Measurements from ENCODE around the gene FAM228B.
"Not testable (repeated sequence)": the region's sequence is repeated elsewhere in the genome, so short reads cannot be mapped to it uniquely, and the experiment has no call there.

FAM228B gene

DNA sequence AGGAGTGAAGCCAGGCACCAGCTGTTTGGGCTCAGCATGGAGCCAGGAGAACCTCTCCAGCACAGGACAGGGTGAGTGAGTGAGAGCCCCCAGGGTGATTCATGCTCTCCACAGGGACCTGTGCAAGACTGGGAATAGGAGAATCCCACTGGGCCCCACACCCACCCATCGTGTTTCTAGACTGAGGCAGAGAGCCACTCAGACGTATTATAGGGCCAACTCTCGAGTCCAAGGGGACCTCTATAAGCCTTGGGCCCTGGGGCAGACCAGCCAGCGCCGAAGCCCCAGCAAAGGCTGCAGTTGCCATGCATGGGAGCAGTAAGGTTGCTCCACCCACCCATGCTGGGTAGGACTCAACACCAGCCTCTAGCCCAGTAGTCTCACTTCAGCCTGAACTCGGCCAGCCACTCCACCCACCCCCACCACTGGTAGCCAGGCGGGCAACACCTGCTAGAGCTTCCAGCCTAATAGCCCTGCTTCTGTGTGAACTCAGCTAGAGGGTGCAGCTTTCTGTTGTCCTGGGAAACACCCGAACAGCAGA, 19.1 kb upstream of the FAM228B start:
- no peak for DNase-seq

DNA sequence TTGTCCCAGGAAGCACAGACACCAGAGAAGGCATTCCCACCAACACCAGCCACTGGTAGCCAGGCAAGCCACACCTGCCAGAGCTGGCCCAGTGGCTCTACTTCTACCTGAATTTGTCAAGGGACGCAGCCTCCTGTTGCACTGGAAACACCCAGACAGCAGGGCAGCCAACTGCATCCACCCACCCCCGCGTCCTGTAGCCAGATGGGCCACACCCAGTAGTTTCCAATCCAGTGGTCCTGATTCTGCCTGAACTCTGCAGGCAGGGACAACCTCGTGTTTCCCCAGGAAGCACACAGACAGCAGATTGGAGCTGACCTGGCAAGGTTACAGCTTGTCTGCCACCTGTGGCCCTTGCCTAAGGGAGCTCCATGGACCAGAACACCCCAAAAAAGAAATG, 18.4 kb upstream of the FAM228B start:
- no peak for DNase-seq

- no peak for DNase-seq
Measured at GRCh38 chr2:24105816-24106215, 17.5 kb upstream of the FAM228B start.

DNA sequence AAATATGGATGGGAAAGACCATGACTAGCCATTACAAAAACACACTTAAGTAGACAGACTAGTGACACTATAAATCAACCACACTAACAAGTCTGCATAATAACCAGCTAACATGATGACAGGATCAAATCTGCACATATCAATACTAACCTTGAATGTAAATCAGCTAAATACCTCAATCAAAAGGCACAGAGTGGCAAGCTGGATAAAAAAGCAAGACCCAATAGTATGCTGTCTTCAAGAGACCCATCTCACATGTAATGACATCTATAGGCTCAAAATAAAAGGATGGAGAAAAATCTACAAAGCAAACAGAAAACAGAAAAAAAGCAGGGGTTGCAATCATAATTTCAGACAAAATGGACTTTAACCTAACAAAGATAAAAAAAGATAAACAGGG, 16.5 kb upstream of the FAM228B start:
- DNase-seq = no peak

DNA sequence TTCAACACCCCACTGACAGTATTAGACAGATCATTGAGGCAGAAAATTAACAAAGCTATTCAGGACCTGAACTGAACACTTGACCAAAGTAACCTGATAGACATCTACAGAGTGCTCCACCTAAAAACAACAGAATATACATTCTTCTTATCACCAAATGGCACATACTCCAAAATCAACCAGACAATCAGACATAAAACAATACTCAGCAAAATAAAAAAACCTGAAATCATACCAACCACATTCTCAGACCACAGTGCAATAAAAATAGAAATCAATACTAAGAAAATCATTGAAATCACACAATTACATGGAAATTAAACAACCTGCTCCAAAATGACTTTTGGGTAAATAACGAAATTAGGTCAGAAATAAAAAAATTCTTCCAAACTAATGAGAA, 15.9 kb upstream of the FAM228B start:
- DNase-seq = no peak

- not testable (repeated sequence) for DNase-seq
Measured at GRCh38 chr2:24109431-24109830, 13.8 kb upstream of the FAM228B start.

DNA sequence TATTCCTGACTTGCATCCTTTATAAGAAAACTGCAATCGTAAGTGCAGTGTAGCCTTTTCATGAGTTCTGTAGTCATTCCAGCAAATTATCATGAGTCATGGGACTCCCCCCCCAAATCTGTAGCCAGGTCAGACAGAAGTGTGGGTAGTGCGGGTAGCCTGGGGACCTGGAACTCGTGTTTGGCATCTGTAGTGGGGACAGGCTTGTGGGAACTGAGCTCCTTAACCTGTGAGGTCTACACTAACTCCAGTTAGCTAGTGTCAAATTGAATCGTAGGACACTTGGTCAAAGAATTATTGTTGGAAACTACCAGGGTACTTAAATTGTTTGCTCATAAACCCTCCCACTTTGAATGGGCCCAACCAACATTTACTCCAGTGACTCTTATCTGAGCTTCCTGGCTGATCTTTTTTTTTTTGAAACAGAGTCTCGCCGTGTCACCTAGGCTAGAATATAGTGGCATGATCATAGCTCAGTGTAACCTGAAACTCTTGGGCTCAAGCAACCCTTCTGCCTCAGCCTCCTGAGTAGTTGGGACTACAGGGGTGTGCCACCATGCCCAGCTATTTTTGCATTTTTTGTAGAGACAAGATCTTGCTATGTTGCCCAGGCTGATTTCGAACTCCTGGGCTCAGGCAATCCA, 12.5 kb upstream of the FAM228B start:
- DNase-seq = no peak

- DNase-seq = no peak
Measured at GRCh38 chr2:24111407-24111901, 11.8 kb upstream of the FAM228B start.

DNA sequence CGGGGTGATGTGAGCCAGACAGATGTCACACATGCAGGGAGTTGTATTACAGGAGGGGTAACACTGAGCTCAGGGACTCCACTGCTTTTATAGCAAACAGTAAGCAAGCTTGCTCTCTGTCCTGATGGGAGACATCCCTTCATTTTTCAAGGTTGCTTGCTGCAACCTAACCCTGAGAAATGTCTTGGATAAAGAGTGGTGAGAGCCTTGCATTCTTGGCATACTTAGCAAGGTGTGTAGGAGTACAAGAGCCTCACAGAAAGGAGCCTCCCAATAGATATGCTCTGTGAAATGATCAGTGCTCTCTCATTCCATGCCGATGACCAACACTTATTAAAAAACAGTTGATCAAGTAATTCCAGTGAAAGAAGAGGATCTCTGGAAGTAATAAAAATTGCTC, 8.2 kb upstream of the FAM228B start:
- DNase-seq = no peak

- DNase-seq = no peak
Measured at GRCh38 chr2:24117902-24118301, 5.4 kb upstream of the FAM228B start.

- DNase-seq = no peak
Measured at GRCh38 chr2:24121066-24121465, 2.2 kb upstream of the FAM228B start.

DNA sequence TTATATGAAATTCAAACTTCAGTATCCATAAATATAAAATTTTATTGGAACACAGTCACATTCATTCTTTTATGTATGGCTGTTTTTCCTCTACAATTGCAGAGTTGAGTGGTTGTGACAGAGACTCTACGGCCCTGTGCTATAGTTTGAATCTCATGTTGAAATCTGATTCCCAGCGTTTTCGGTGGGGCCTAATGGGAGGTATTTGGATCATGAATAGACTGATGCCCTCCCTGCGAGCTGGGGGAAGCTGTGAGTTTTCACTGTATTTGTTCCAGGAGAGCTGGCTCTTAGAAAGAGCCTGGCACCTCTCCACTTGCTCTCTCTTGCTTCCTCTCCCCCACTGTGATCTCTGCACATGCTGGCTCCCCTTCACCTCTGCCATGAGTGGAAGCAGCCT, 1.8 kb upstream of the FAM228B start:
- no peak for DNase-seq

DNA sequence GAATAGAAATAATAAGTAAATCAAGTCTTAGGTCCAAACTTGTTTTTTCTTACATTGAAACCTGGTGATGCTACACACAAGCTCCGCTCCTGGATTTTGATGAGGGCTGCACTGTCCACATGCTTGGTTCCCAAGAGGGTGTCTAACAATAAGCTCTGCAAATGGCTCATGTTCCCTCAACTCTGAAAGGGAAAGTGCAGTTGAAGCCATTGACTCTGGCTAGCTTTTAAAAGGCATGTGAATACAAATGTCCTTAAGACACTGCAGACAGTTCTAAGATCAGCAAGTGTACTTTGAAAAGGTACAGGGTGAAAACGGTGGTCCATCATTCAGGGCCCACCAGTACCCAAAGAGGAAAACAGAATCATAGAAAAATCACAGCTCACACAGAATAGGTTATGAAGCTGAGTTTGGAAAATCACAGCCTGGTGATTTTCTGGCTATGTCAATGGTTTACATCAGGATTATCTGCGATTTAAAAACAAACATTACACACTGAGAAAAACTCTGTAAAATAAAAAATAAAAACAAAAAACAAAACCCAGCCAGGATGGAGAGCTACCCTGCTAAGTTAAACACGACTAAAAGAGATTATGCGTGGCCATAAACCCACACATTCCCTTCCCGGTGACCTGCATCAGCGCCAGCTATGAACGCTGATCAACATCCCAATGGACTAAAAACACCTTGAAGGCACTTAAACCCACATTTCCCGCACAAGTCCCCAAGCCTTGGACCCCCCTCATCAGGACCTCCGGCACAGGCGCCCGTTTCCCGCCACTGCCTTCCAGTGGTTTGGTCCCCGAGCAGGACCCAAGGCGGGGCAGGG, 689 bp upstream of the FAM228B start:
- no peak for DNase-seq

DNA sequence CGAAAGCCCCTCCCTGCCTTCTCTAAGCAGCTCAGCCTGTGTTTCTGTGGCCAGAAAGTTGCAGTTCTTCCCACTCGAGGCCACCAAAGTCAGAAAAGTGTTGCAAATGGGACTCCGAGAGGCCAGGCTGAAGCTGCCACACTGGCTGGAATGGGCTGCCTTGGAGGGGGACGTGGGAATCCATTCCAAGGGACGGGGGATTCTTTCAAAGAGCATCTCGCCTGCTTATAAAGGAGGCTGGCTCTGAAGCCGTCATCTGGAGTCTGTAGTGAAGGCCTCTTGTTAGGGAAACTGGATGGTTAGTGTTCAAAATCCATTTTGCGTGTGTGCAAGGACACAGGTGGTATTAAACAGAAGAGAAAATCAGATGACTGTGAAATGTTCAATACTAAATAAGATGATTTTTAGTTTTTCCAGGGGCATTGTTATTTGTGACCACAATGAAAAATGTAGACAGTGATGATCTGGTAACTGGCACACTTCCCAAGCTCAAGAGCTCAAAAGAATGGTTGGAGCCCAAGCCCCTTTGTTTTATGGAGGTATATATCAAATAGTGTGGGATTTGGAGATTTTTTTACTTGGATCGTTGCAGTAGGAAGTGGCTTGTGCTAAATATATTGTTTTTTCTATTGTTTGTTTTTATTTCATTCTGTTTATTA, 782 bp downstream of the FAM228B start:
- peak; percentile 49 for DNase-seq

- DNase-seq = no peak
Measured at GRCh38 chr2:24125956-24126355, 2.7 kb downstream of the FAM228B start.

DNA sequence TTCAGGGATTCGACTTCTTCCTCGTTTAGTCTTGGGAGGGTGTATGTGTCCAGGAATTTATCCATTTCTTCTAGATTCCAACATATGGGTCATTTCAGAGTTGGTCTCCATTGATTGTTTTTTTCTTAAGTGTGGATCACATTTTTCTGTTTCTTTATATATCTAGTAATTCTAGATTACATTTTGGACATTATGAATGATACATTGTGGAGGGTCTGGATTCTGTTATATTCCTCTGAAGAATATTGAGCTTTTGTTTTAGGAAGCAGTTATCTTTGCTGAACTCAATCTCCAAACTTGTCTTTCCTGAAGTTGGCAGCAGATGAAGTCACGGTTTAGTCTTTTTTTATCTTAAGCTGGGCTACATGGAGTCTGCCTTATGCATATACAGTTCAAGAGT, 9.3 kb downstream of the FAM228B start:
- no peak for DNase-seq

DNA sequence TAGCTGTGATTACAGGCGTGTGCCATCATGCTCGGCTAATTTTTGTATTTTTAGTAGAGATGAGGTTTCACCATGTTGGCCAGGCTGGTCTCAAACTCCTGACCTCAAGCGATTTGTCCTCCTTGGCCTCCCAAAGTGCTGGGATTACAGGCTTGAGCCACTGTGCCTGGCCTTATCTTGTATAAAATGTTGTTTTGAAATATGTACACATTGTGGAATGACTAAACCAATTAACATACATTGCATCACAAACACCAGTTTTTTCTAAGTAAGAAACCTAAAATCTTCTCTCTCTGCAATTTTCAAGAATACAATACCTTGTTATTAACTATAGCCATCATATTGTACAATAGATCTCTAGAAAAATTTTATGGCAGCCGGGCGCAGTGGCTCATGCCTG, 17.0 kb downstream of the FAM228B start:
- DNase-seq = not testable (repeated sequence)

GRCh38 chr2:24147364-24147763, 24.1 kb downstream of the FAM228B start:
- DNase-seq = no peak

DNA sequence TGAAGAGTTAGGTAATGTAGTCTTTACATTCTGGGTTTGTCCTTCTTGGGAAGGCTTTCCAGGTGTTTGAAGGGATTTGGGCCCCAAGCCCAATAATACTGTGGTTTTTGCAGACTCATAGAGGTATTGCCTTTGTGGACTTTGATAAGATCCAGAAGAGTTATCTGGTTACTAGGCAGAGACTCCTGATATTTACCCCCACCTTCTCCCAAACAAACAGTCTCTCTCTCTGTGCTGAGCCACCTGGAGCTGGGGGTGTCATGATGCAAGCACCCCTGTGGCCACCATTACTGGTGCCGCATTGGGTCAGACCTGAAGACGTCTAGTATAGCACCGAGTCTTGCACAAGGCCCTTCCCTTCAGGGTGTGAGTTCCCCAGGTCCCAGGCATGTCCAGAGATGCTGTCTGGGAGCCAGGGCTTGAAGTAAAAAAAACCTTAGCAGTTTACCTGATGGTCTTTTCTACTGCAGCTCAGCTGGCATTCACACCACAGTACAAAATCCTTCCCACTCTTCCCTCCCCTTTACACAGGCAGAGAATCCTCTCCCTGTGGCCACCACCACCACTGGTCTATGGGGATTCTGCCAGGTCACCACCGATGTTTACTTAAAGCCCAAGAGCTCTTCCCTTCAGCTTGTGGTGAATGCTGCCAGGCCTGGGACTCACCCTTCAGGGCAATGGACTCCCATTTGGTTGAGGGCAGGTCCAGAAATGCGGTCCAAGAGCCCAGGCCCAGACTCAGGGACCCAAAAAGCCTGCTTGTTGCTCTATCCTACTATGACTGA, 29.3 kb downstream of the FAM228B start:
- DNase-seq = no peak

DNA sequence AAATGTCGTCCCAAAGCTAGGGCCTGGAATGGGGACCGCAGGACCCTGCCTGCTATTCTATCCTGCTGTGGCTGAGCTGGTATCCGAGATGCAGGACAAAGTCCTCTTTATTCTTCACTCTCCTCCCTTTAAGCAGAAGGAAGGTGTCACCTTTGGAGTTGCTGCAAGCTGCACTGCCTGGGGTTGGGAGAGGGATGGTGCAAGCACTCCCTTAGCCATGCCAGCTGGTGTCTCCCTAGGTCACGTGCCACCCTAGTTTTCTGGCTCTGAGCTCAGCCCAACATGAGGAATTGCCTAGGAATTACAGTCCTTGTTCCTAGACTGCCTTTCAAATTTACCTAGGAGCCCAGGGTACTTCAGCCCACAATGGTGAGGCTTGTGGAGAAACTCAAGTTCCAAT, 30.2 kb downstream of the FAM228B start:
- no peak for DNase-seq

- no peak for DNase-seq
Measured at GRCh38 chr2:24158131-24158530, 34.9 kb downstream of the FAM228B start.

DNA sequence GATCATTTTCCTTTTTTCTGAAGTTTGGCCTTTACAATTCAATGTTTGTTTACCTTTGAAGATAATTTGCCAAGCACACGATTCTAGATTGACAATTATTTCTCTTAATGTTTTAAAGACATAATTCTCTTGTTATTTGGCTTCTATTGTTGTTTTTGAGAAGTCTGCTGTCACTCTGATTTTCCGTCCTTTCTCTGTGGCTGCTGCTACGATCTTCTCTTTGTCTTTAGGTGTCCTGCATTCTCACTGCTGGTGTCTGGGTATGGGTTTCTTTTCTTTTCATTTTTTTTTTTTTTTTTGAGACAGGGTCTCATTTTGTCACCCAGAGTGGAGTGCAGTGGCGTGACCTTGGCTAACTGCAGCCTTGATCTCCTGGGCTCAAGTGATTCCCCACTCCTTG, 36.4 kb downstream of the FAM228B start:
- no peak for DNase-seq

GRCh38 chr2:24160761-24161160, 37.5 kb downstream of the FAM228B start:
- no peak for DNase-seq

All from NCI-H1105 treated with DMSO at 0.1 percent for 48 hours (cell line).